Gastrocnemius medialis (tissue), 4 donors: ENCODE measurements around the gene EIF4EBP2.

Source experiments
- CTCF ChIP-seq, 5 experiments: fragments of 450-650 bp in 3 of 5; fragments of 200-600 bp in 2 of 5; sonication (generic) in 2 of 5; IDR thresholded peaks in 4 of 5; conservative IDR thresholded peaks in 1 of 5; 1 replicate in 4 of 5; 2 replicates in 1 of 5; pipeline ENCODE4 v1.5.1; 2016 to 2019; ENCODE audit warnings: antibody characterized with exemption in 5 of 5, mild to moderate bottlenecking in 3 of 5, moderate library complexity in 3 of 5
- POLR2A ChIP-seq, 2 donors: fragments of 450-650 bp; IDR thresholded peaks; one replicate each; pipeline ENCODE4 v1.6.1; 2017; ENCODE audit warnings: antibody characterized with exemption in 2 of 2, mild to moderate bottlenecking in 2 of 2, moderate library complexity in 2 of 2

- TF ChIP-seq CTCF (IDR thresholded peaks at IDR 0.05 in 4 of 5, conservative IDR thresholded peaks at IDR 0.05 in 1 of 5): no peak
- no peak for TF ChIP-seq POLR2A (IDR thresholded peaks at IDR 0.05)
Measured at GRCh38 chr10:70442332-70442988, 38.5 kb downstream of the EIF4EBP2 start.
